IMR-90 (cell line): ENCODE results near the gene PARVB. TPM values are rescaled to one million over a fixed set of nuclear protein-coding genes. Genes with fewer than 3 reads are reported as not detected.

Experiments used
- ATAC-seq: fragments of 200-7000 bp; cut with Tn5 transposase; 2 replicates; pipeline ENCODE4 v1.9.1; 2020; ENCODE audit warnings: low read depth, mild to moderate bottlenecking, moderate library complexity
- BruUV-seq: library from RNA; stranded (reverse); fragments of 400-500 nt; replicated peaks from 2 replicates; lab custom pipeline; 2021; lab: Mats Ljungman, UMichigan
- CTCF ChIA-PET: fragments of 300-600 bp; formaldehyde crosslinking; extraction: SDS; loops from one replicate; lab custom pipeline; 2021; ENCODE audit warnings: antibody characterized with exemption; lab: Yijun Ruan, JAX
- POLR2A ChIA-PET: fragments of 300-600 bp; sonication (Branson Sonifier 250); formaldehyde crosslinking; loops from one replicate; lab custom pipeline; 2022; ENCODE audit warnings: antibody characterized with exemption; ENCODE audit not compliant: unreplicated experiment; lab: Charles Lee
- DNase-seq: peaks from one replicate; pipeline ENCODE4 v3.0.0; 2013
- H2AFZ ChIP-seq: replicated peaks from 2 replicates; pipeline ENCODE3; 2013; ENCODE audit warnings: low read length, mild to moderate bottlenecking; ENCODE audit not compliant: poor library complexity
- H2AK5ac ChIP-seq: 2 replicates; pipeline ENCODE4 v1.6.1; 2013; ENCODE audit warnings: low read depth, low read length, inconsistent platforms
- H2AK9ac ChIP-seq: replicated peaks from 2 replicates; pipeline ENCODE3; 2013; ENCODE audit warnings: mild to moderate bottlenecking, low read depth, low read length, moderate library complexity; ENCODE audit not compliant: poor library complexity
- H2BK120ac ChIP-seq: 2 replicates; pipeline ENCODE4 v1.6.1; 2013; ENCODE audit warnings: low read depth, low read length, inconsistent platforms
- H2BK15ac ChIP-seq: 3 replicates; pipeline ENCODE4 v1.6.1; 2013; ENCODE audit warnings: low read depth, low read length, inconsistent platforms
- H2BK20ac ChIP-seq: 2 replicates; pipeline ENCODE4 v1.6.1; 2013; ENCODE audit warnings: low read depth, mild to moderate bottlenecking, inconsistent platforms, low read length, moderate library complexity
- H2BK5ac ChIP-seq: 2 replicates; pipeline ENCODE4 v1.6.1; 2013; ENCODE audit warnings: mild to moderate bottlenecking, low read depth, low read length, inconsistent platforms; ENCODE audit not compliant: poor library complexity, severe bottlenecking
- H3K14ac ChIP-seq: replicated peaks from 2 replicates; pipeline ENCODE4 v1.6.1; 2013; ENCODE audit warnings: low read depth, low read length, inconsistent platforms
- H3K18ac ChIP-seq: 2 replicates; pipeline ENCODE4 v1.6.1; 2013; ENCODE audit warnings: low read depth, low read length, control low read depth
- H3K23ac ChIP-seq: 2 replicates; pipeline ENCODE4 v1.6.1; 2013; ENCODE audit warnings: low read depth, low read length, inconsistent platforms
- H3K27ac ChIP-seq: 2 replicates; pipeline ENCODE4 v1.5.1; 2013; ENCODE audit warnings: mild to moderate bottlenecking, control low read depth, low read length; ENCODE audit not compliant: insufficient read depth
- H3K27me3 ChIP-seq: 2 replicates; pipeline ENCODE4 v1.6.1; 2013; ENCODE audit warnings: low read length; ENCODE audit not compliant: control insufficient read depth, insufficient read depth
- H3K36me3 ChIP-seq: 2 replicates; pipeline ENCODE4 v1.6.1; 2013; ENCODE audit warnings: low read length, mixed read lengths; ENCODE audit not compliant: control insufficient read depth, insufficient read depth
- H3K4ac ChIP-seq: 2 replicates; pipeline ENCODE4 v1.6.1; 2013; ENCODE audit warnings: low read depth, low read length, inconsistent platforms
- H3K4me1 ChIP-seq: 2 replicates; pipeline ENCODE4 v1.6.1; 2013; ENCODE audit warnings: low read length, mixed read lengths; ENCODE audit not compliant: control insufficient read depth, insufficient read depth
- H3K4me2 ChIP-seq: 2 replicates; pipeline ENCODE4 v1.6.1; 2013; ENCODE audit warnings: low read depth, mild to moderate bottlenecking, control low read depth, low read length, moderate library complexity
- H3K4me3 ChIP-seq: 2 replicates; pipeline ENCODE4 v1.5.1; 2013; ENCODE audit warnings: low read depth, mild to moderate bottlenecking, control low read depth, low read length, moderate library complexity; ENCODE audit not compliant: insufficient read depth
- H3K56ac ChIP-seq: 2 replicates; pipeline ENCODE4 v1.6.1; 2013; ENCODE audit warnings: low read length, inconsistent platforms; ENCODE audit not compliant: insufficient read depth; ENCODE audit errors: extremely low read depth
- H3K79me1 ChIP-seq, 2 experiments: 2 replicates each; pipeline ENCODE4 v1.6.1; 2013; ENCODE audit warnings: low read length in 2 of 2, inconsistent platforms in 1 of 2, low read depth in 1 of 2
- H3K9ac ChIP-seq: 2 replicates; pipeline ENCODE4 v1.6.1; 2013; ENCODE audit warnings: low read depth, low read length, control low read depth
- H3K9me1 ChIP-seq: 2 replicates; pipeline ENCODE4 v1.6.1; 2013; ENCODE audit warnings: low read length, inconsistent platforms; ENCODE audit not compliant: insufficient read depth
- H3K9me3 ChIP-seq: 2 replicates; pipeline ENCODE4 v1.6.1; 2013; ENCODE audit warnings: low read length; ENCODE audit not compliant: control insufficient read depth, insufficient read depth
- H4K20me1 ChIP-seq: 2 replicates; pipeline ENCODE4 v1.6.1; 2013; ENCODE audit warnings: low read length, inconsistent platforms; ENCODE audit not compliant: insufficient read depth
- H4K5ac ChIP-seq: 2 replicates; pipeline ENCODE4 v1.6.1; 2013; ENCODE audit warnings: mild to moderate bottlenecking, low read depth, low read length, control low read depth
- H4K8ac ChIP-seq, 2 experiments: 2 replicates each; pipeline ENCODE4 v1.6.1; 2013; ENCODE audit warnings: low read depth in 2 of 2, low read length in 2 of 2, control low read depth in 1 of 2, inconsistent platforms in 1 of 2
- H4K91ac ChIP-seq: 2 replicates; pipeline ENCODE4 v1.6.1; 2013; ENCODE audit warnings: low read depth, low read length, inconsistent platforms; ENCODE audit not compliant: insufficient read depth
- CHD1 ChIP-seq: IDR thresholded peaks from 2 replicates; pipeline ENCODE4 v1.6.1; 2012; ENCODE audit warnings: low read depth, low read length, improper control_type of control experiment
- MAFK ChIP-seq: IDR thresholded peaks from 2 replicates; pipeline ENCODE4 v1.6.1; 2012; ENCODE audit warnings: low read depth, low read length, improper control_type of control experiment
- POLR2A ChIP-seq: IDR thresholded peaks from 2 replicates; pipeline ENCODE4 v1.6.1; 2012; ENCODE audit warnings: mild to moderate bottlenecking, low read depth, low read length
- RCOR1 ChIP-seq: IDR thresholded peaks from 2 replicates; pipeline ENCODE4 v1.6.1; 2012; ENCODE audit warnings: mild to moderate bottlenecking, low read length, improper control_type of control experiment; ENCODE audit not compliant: insufficient replicate concordance
- WGBS, 2 experiments: methylation state at CpG; one replicate each; pipeline versions ENCODE4 v1.1.5 to v1.1.7; 2013; ENCODE audit warnings: missing lambda C conversion rate in 2 of 2; ENCODE audit not compliant: insufficient read length in 1 of 2; ENCODE audit errors: extremely low coverage in 2 of 2; 5-methylcytosine and 5-hydroxymethylcytosine counted together
- dilution Hi-C: fragments of 300-500 bp; cut with HindIII; formaldehyde crosslinking; loops from one replicate; pipeline ENCODE4 v1.14.3; 2018; ENCODE audit warnings: low sequenced_read_pairs; ENCODE audit not compliant: unreplicated experiment
- in situ Hi-C: fragments of 300-500 bp; cut with MboI; formaldehyde crosslinking; loops from 3 replicates; pipeline ENCODE4 v1.14.3; 2019; ENCODE audit warnings: low sequenced_read_pairs, inconsistent platforms, mixed read lengths
- intact Hi-C: fragments of 100-400 bp; cut with micrococcal nuclease; formaldehyde crosslinking; loops from 2 replicates; pipeline ENCODE4 v1.10.0; 2022
- polyA plus RNA-seq, 3 experiments: library from polyadenylated mRNA; depleted of rRNA; stranded (reverse); fragments of >200 nt; gene quantifications; 2 replicates each; pipeline ENCODE4 v1.2.3, GENCODE V29; 2012; ENCODE audit warnings: low replicate concordance in 1 of 3
- total RNA-seq: library from RNA; depleted of rRNA; stranded (reverse); fragments of >200 nt; gene quantifications from 2 replicates; pipeline ENCODE4 v1.2.3, GENCODE V29; 2012

The PARVB gene
- total and polyA plus RNA-seq, 2 of the 4 experiments (the other 2 are of a cell fraction), result 44.3 to 53.9 TPM

- Histone ChIP-seq H4K91ac (no peak overlapping the region), H4K20me1 (peaks cover 15% of the 10 kb centered on the region), H3K79me1 (peaks cover 0 to 15% of the 10 kb centered on the region in 2 experiments; a peak in 2 of 4 replicates), H3K23ac (no peak overlapping the region), H3K9ac (no peak overlapping the region), H3K27ac (no peak overlapping the region), H3K9me1 (no peaks in the 10 kb centered on the region), H4K8ac (no peak overlapping the region), H2BK5ac (no peak overlapping the region), H2AK5ac (no peak overlapping the region), H3K9me3 (no peaks in the 10 kb centered on the region), H2BK120ac (no peak overlapping the region), H3K14ac (no peak overlapping the region), H3K4me3 (no peak overlapping the region), H2AK9ac (no peak overlapping the region), H3K4me2 (no peak overlapping the region), H3K4me1 (peaks cover 7% of the 10 kb centered on the region; the same call in 1 of the 2 replicates), H2BK15ac (no peak overlapping the region), H3K56ac (no peak overlapping the region), H3K27me3 (no peaks in the 10 kb centered on the region), H2BK20ac (no peak overlapping the region), H3K4ac (no peak overlapping the region), H3K18ac (no peak overlapping the region), H2AFZ (peak overlapping the region; percentile 54), H4K5ac (no peak overlapping the region), H3K36me3 (peaks cover 62% of the 10 kb centered on the region)
- intact Hi-C loops (loop anchor here (5.0 kb wide), 3 partner anchors 333 to 673 kb away; no protein-coding TSS in a partner anchor), in situ Hi-C loops (loop anchor here (10.0 kb wide), 1 partner anchor 340 kb away; no protein-coding TSS in a partner anchor), dilution Hi-C loops (no loop called here)
- WGBS, 2 experiments, result 86% methylated on average over 6 of the region's 9 CpGs; no CpG with 5 or more reads in 1 of the 2 experiments
- ATAC-seq (no peak), DNase-seq (no peak)
- BruUV-seq, result no TSS peak
- TF ChIP-seq CHD1 (no peak), POLR2A (no peak), RCOR1 (no peak), MAFK (no peak)
- CTCF ChIA-PET, result interaction anchor here (0.7 to 2.1 kb wide), 4 partner anchors 92 to 631 kb away, joined by 3 to 26 read pairs (median 6); no protein-coding TSS in a partner anchor
- POLR2A ChIA-PET, result no interaction called here
Observed at GRCh38 chr22:43994416-43994815, 29.7 kb upstream of the PARVB start.
